ENCODE results near the gene IDUA.

IDUA gene

DNA sequence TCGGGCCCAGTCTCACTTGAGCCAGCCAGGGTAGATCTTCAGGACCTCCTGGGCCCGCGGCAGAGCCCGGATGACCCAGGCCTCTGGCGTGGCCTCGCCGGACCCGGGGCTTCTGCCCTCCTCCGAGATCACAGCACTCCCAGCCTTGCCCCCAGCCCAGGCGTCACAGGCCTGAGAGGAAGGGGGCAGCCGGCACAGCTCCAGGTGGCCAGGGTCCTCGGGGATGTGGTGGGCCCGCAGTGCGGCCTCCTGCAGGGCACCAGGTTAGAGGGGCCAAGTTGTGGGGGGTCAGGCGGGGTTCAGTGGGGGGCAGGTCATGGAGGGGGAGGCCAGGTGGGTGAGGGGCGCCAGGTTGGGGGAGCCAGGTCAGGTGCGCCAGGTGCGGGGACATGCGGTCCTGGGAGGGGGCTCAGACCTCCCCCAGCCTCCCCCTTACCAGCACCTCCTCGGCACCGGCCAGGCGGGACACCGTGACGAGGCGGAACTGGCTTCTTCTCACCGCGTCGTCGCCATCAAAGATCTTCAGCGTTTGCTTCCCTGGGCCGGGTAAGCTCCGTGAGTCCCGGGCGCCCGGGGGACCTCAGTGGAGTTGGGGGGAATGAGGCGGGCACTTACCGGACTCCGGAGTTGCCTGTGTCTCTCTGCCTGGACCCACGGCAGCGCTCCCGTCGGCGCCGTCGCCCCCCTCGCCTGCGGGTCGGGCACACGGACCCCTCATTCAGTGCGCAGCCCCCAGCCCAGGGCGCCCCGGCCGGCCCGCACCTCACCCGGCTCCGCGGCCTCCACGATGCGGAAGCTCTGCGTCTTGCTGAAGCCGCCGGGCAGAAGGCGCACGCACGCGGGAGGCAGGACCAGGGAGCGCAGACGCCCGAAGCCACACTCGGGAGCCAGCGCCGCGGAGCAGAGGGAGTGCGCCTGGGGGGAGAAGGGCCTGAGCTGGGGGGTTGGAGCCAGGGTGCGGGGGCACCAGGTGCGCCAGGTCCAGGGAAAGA is 19.4 kb upstream of the IDUA start:
- no peak for TF ChIP-seq CEBPB (IDR thresholded peaks at IDR 0.05)
- TF ChIP-seq YY1 (IDR thresholded peaks at IDR 0.05; ENCODE audit: low read depth), result no peak
- TF ChIP-seq MAX (IDR thresholded peaks at IDR 0.05), result no peak
- no peak for TF ChIP-seq ZBTB7A (IDR thresholded peaks at IDR 0.05; ENCODE audit: low read depth)

- TF ChIP-seq CEBPB (IDR thresholded peaks at IDR 0.05), result no peak
- TF ChIP-seq CREB1 (IDR thresholded peaks at IDR 0.05; ENCODE audit: low read depth), result no peak
- no peak for TF ChIP-seq MAX (IDR thresholded peaks at IDR 0.05)
- no peak for TF ChIP-seq RAD21 (IDR thresholded peaks at IDR 0.05; ENCODE audit: low read depth)
- TF ChIP-seq USF1 (IDR thresholded peaks at IDR 0.05), result no peak
- TF ChIP-seq, protein P1, sequence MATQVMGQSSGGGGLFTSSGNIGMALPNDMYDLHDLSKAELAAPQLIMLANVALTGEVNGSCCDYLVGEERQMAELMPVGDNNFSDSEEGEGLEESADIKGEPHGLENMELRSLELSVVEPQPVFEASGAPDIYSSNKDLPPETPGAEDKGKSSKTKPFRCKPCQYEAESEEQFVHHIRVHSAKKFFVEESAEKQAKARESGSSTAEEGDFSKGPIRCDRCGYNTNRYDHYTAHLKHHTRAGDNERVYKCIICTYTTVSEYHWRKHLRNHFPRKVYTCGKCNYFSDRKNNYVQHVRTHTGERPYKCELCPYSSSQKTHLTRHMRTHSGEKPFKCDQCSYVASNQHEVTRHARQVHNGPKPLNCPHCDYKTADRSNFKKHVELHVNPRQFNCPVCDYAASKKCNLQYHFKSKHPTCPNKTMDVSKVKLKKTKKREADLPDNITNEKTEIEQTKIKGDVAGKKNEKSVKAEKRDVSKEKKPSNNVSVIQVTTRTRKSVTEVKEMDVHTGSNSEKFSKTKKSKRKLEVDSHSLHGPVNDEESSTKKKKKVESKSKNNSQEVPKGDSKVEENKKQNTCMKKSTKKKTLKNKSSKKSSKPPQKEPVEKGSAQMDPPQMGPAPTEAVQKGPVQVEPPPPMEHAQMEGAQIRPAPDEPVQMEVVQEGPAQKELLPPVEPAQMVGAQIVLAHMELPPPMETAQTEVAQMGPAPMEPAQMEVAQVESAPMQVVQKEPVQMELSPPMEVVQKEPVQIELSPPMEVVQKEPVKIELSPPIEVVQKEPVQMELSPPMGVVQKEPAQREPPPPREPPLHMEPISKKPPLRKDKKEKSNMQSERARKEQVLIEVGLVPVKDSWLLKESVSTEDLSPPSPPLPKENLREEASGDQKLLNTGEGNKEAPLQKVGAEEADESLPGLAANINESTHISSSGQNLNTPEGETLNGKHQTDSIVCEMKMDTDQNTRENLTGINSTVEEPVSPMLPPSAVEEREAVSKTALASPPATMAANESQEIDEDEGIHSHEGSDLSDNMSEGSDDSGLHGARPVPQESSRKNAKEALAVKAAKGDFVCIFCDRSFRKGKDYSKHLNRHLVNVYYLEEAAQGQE (IDR thresholded peaks at IDR 0.05; ENCODE audit: low read depth), result no peak
- no peak for TF ChIP-seq EP300 (IDR thresholded peaks at IDR 0.05; ENCODE audit: borderline replicate concordance)
- TF ChIP-seq TAF1 (IDR thresholded peaks at IDR 0.05; ENCODE audit: low read depth), result no peak
- no peak for TF ChIP-seq TCF12 (IDR thresholded peaks at IDR 0.05; ENCODE audit: low read depth)
- TF ChIP-seq EGR1 (IDR thresholded peaks at IDR 0.05), result no peak
- TF ChIP-seq ZBTB7A (IDR thresholded peaks at IDR 0.05; ENCODE audit: low read depth), result no peak
- TF ChIP-seq NFIC (IDR thresholded peaks at IDR 0.05), result no peak
Measured at GRCh38 chr4:968221-968620, 18.6 kb upstream of the IDUA start.

DNA sequence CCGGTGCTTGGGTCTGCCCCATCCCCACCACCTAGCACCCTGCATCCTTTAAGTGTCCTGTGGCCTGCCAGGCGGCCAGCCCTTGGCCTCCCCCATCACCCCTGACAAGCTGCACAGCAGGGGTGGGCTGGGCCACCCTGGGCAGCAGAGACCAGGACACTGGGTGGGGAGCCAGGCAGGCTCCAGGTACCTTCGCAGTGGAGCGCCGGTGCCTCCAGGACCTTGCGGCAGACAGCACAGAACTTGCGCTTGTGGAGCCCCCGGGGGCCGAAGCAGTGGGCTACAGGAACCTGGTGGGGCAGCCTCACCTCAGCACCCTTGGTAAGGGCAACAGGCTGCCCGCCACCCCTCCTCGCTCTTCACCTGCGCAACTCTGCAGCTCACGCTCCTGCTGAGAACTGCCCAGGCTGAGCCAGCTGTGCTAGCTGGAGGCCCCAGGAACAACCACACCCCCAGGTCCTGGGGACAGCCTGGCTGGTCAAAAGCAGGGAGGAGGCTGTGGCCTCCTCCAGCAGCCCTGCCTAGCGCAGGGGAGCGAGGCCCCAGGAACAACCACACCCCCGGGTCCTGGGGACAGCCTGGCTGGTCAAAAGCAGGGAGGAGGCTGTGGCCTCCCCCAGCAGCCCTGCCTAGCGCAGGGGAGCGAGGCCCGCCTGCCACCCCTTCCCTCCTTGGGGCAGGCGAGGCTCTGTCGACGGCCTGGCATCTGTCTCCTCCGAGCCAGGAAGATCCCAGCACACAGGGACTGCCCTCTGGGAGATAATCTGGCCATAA is 18.0 kb upstream of the IDUA start:
- TF ChIP-seq TAF1 (IDR thresholded peaks at IDR 0.05; ENCODE audit: low read depth), result no peak

DNA sequence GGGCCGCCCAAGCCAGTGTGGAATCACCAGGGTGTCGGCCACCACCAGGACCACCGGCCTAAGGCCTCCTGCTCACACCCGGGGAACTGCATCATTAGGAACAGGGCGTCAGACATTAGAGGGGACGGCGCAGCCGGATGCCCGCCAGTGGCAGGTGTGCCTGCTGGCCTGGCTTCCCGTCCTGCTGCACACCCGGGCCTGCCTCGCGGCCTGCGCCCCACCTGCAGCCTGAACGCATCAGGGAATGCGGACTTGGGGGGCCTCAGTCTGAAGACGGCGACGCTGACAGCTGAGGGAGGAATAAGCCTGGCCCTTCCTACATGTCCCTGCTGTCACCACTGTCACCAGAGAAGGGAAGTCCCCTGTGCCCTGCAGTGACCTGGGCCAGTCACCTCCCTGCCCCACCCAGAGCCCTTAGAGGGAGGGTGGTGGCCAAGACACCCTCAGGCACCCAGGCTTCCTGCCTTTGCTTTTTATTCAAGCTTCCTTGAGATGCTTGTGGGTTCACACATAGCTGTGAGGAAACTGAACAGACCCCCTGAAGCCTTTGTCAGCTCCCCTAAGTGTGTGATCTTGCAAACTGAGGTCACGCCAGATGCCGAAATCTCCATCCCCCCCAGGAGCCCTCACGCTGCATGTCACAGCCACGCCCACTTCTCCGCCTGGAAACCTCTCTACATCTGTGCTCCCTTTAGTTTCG is 16.6 kb upstream of the IDUA start:
- TF ChIP-seq CREB1 (IDR thresholded peaks at IDR 0.05; ENCODE audit: low read depth), result no peak
- TF ChIP-seq MAX (IDR thresholded peaks at IDR 0.05), result no peak
- TF ChIP-seq NFIC (IDR thresholded peaks at IDR 0.05), result no peak
- TF ChIP-seq, protein P1 (IDR thresholded peaks at IDR 0.05; ENCODE audit: low read depth), result no peak
- TF ChIP-seq EP300 (IDR thresholded peaks at IDR 0.05; ENCODE audit: borderline replicate concordance), result no peak
- TF ChIP-seq TEAD4 (IDR thresholded peaks at IDR 0.05), result no peak
- no peak for TF ChIP-seq ZBTB7A (IDR thresholded peaks at IDR 0.05; ENCODE audit: low read depth)
- TF ChIP-seq FOXM1 (IDR thresholded peaks at IDR 0.05; ENCODE audit: borderline replicate concordance, low read depth), result no peak
- no peak for TF ChIP-seq TAF1 (IDR thresholded peaks at IDR 0.05; ENCODE audit: low read depth)
- TF ChIP-seq YY1 (IDR thresholded peaks at IDR 0.05; ENCODE audit: low read depth), result no peak
- no peak for TF ChIP-seq TCF12 (IDR thresholded peaks at IDR 0.05; ENCODE audit: low read depth)
- TF ChIP-seq CEBPB (IDR thresholded peaks at IDR 0.05), result no peak
- TF ChIP-seq USF1 (IDR thresholded peaks at IDR 0.05), result no peak

GRCh38 chr4:970854-971520 is 15.9 kb upstream of the IDUA start:
- no peak for TF ChIP-seq EP300 (IDR thresholded peaks at IDR 0.05; ENCODE audit: borderline replicate concordance)
